COLO829 (cell line): ENCODE measurements around the gene AOC1.

Source experiments
- DNase-seq: peaks from one replicate; pipeline ENCODE4 v3.0.0; 2012; ENCODE audit warnings: low spot score

AOC1 gene

GRCh38 chr7:150835702-150836280 is 16.5 kb upstream of the AOC1 start:
- DNase-seq = no peak

- DNase-seq = no peak
Measured at GRCh38 chr7:150838965-150839650, 13.2 kb upstream of the AOC1 start.

- DNase-seq = no peak
Measured at GRCh38 chr7:150842018-150842417, 10.3 kb upstream of the AOC1 start.

GRCh38 chr7:150842716-150843115 is 9.6 kb upstream of the AOC1 start:
- no peak for DNase-seq

GRCh38 chr7:150845421-150845861 is 6.9 kb upstream of the AOC1 start:
- no peak for DNase-seq

GRCh38 chr7:150846291-150847115 is 5.8 kb upstream of the AOC1 start:
- DNase-seq = no peak

GRCh38 chr7:150847536-150847935 is 4.8 kb upstream of the AOC1 start:
- DNase-seq = no peak

GRCh38 chr7:150848111-150848510 is 4.2 kb upstream of the AOC1 start:
- DNase-seq = no peak

GRCh38 chr7:150848561-150849115 is 3.7 kb upstream of the AOC1 start:
- DNase-seq = no peak

GRCh38 chr7:150849204-150849775 is 3.0 kb upstream of the AOC1 start:
- no peak for DNase-seq

- no peak for DNase-seq
Measured at GRCh38 chr7:150850273-150850672, 2.0 kb upstream of the AOC1 start.

GRCh38 chr7:150851492-150852370 is 586 bp upstream of the AOC1 start:
- DNase-seq = no peak

GRCh38 chr7:150854066-150855000 is 2.0 kb downstream of the AOC1 start:
- no peak for DNase-seq

- DNase-seq = no peak
Measured at GRCh38 chr7:150855046-150855445, 2.7 kb downstream of the AOC1 start.

- DNase-seq = no peak
Measured at GRCh38 chr7:150855476-150856302, 3.4 kb downstream of the AOC1 start.

GRCh38 chr7:150856303-150857275 is 4.3 kb downstream of the AOC1 start:
- no peak for DNase-seq

GRCh38 chr7:150857276-150858055 is 5.1 kb downstream of the AOC1 start:
- DNase-seq = no peak
